Dermis blood vessel endothelial cell (primary cell): ENCODE measurements around the gene PROK1. TPM values are rescaled to one million over a fixed set of nuclear protein-coding genes. Genes with fewer than 3 reads are reported as not detected.
"Not testable (repeated sequence)": the region's sequence is repeated elsewhere in the genome, so short reads cannot be mapped to it uniquely, and the experiment has no call there.

Experiments used
- DNase-seq: peaks from one replicate; pipeline ENCODE4 v3.0.0; 2010
- total RNA-seq: library from RNA; depleted of rRNA; stranded (reverse); fragments of >200 nt; gene quantifications from 2 replicates; pipeline ENCODE4 v1.2.3, GENCODE V29; 2014

PROK1 gene
- total RNA-seq, 1 donor from 2014 or later: not detected

GRCh38 chr1:110434946-110435345, 16.0 kb upstream of the PROK1 start:
- no peak for DNase-seq

GRCh38 chr1:110436635-110437034, 14.3 kb upstream of the PROK1 start:
- no peak for DNase-seq

GRCh38 chr1:110437645-110438299, 13.2 kb upstream of the PROK1 start:
- not testable (repeated sequence) for DNase-seq

- DNase-seq: no peak
Measured at GRCh38 chr1:110438893-110439292, 12.1 kb upstream of the PROK1 start.

GRCh38 chr1:110439873-110440272, 11.1 kb upstream of the PROK1 start:
- DNase-seq: not testable (repeated sequence)

GRCh38 chr1:110440877-110441276, 10.1 kb upstream of the PROK1 start:
- no peak for DNase-seq

GRCh38 chr1:110441888-110442287, 9.1 kb upstream of the PROK1 start:
- no peak for DNase-seq

GRCh38 chr1:110443451-110443850, 7.5 kb upstream of the PROK1 start:
- DNase-seq: no peak

GRCh38 chr1:110444561-110444960, 6.4 kb upstream of the PROK1 start:
- DNase-seq: no peak

GRCh38 chr1:110449661-110450651, 993 bp upstream of the PROK1 start:
- DNase-seq: no peak

GRCh38 chr1:110452330-110452729, 1.4 kb downstream of the PROK1 start:
- DNase-seq: no peak

- DNase-seq: no peak
Measured at GRCh38 chr1:110453829-110454228, 2.9 kb downstream of the PROK1 start.

- no peak for DNase-seq
Measured at GRCh38 chr1:110454328-110454727, 3.4 kb downstream of the PROK1 start.

GRCh38 chr1:110455151-110455550, 4.2 kb downstream of the PROK1 start:
- peak; percentile 9 for DNase-seq

- no peak for DNase-seq
Measured at GRCh38 chr1:110457206-110457605, 6.3 kb downstream of the PROK1 start.

GRCh38 chr1:110460253-110461220, 9.6 kb downstream of the PROK1 start:
- peak; percentile 86 for DNase-seq

GRCh38 chr1:110462093-110462492, 11.1 kb downstream of the PROK1 start:
- no peak for DNase-seq

- DNase-seq: peak; percentile 12
Measured at GRCh38 chr1:110462964-110463363, 12.0 kb downstream of the PROK1 start.

- no peak for DNase-seq
Measured at GRCh38 chr1:110463725-110464124, 12.8 kb downstream of the PROK1 start.

- no peak for DNase-seq
Measured at GRCh38 chr1:110464340-110464739, 13.4 kb downstream of the PROK1 start.

- no peak for DNase-seq
Measured at GRCh38 chr1:110465038-110465813, 14.3 kb downstream of the PROK1 start.
